ENCODE data around the gene DNAH7. TPM values are rescaled to one million over a fixed set of nuclear protein-coding genes. Genes with fewer than 3 reads are reported as not detected.

Gene DNAH7
- total RNA-seq, 1 donor from 2014 or later: not detected

DNA sequence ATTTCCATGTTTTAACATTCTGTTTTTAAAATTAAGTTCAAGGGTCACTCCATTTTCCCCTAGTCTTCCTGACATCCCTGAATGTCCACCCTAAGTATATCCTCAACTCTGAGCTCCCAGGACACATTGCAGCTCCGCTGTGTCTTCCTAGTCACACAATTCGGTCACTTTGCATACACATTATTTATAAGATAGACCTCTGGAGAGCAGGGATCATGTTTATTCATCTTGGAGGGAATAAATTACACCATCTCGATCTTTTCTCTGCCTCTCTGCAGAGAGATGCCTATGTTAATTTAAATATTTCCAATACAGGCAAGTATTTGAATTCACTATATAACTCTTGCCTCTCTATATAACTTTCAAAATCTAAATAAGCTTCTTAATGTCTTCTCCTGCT is 245.4 kb downstream of the DNAH7 start:
- Mint-ChIP-seq H3K27ac (no peak overlapping the region), H3K9me3 (no peaks in the 10 kb centered on the region), H3K27me3 (ENCODE audit: low read depth) (peaks cover 1% of the 10 kb centered on the region), H3K4me3 (ENCODE audit: low read depth) (no peak overlapping the region), H3K36me3 (ENCODE audit: low read depth) (no peaks in the 10 kb centered on the region), H3K4me1 (ENCODE audit: low read depth) (no peaks in the 10 kb centered on the region)
- intact Hi-C loops (cut with micrococcal nuclease): no loop called here
- no peak for DNase-seq (ENCODE audit: low spot score)

DNA sequence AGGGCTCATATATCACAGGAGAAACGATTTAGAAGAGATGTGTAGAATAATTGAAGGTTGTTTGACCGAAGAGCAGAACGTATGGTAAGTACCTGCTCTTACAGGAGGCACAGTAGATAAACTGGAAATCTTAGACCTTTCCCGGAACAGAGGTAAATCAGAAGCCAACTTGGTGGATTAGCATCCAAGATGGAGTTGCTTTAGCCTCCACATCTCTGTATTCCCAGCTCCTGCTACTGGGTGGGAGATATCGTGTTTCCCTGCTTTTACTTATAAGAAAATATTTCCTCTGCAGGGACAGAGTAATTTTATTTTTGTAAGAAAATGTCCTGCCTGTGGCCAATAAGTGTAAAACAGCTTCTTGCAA is 247.1 kb downstream of the DNAH7 start:
- no peak for DNase-seq (ENCODE audit: low spot score)
- no peaks in the 10 kb centered on the region for H3K9me3 Mint-ChIP-seq
- H3K27me3 Mint-ChIP-seq (ENCODE audit: low read depth): peaks cover 1% of the 10 kb centered on the region
- no peak overlapping the region for H3K27ac Mint-ChIP-seq
- H3K4me3 Mint-ChIP-seq (ENCODE audit: low read depth): no peak overlapping the region
- intact Hi-C loops (cut with micrococcal nuclease): no loop called here
- H3K36me3 Mint-ChIP-seq (ENCODE audit: low read depth): no peaks in the 10 kb centered on the region
- no peaks in the 10 kb centered on the region for H3K4me1 Mint-ChIP-seq (ENCODE audit: low read depth)

DNA sequence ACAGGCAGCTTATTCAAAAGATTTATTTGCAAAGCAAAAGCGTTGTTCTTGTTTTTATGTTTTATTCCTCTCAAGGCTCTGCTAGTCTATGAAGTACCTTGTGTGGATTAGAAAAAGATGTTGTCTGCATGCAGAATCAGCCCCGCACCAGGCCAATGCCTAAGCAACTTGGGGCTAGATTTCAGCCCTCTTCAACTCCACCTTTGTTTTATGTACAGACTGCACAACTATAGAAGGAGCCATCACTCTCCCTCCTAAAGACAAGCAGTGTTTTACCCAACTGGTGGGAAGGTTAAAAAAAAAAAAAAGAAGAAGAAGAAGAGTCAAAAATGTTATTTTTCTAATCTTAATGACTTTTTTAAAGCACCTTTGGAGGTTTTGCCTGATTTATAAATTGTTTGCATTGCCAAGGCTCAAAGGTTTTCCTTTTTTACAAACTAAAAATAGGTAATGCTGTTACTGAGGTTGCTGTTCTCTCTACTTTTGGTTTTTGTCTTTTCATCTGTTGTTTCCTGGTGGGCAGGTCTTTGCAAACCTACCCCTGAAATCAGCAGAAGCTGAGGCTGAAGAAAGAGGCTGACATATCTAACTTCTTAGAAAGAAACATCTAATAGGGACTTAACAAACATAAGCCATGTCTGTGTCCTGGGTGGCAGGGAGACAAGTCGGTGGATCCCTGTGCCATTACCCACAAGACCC is 247.6 kb downstream of the DNAH7 start:
- H3K27me3 Mint-ChIP-seq (ENCODE audit: low read depth): peaks cover 1% of the 10 kb centered on the region
- no peak overlapping the region for H3K27ac Mint-ChIP-seq
- H3K36me3 Mint-ChIP-seq (ENCODE audit: low read depth): no peaks in the 10 kb centered on the region
- H3K4me3 Mint-ChIP-seq (ENCODE audit: low read depth): no peak overlapping the region
- no peaks in the 10 kb centered on the region for H3K4me1 Mint-ChIP-seq (ENCODE audit: low read depth)
- intact Hi-C loops (cut with micrococcal nuclease): no loop called here
- no peak for DNase-seq (ENCODE audit: low spot score)
- H3K9me3 Mint-ChIP-seq: no peaks in the 10 kb centered on the region

DNA sequence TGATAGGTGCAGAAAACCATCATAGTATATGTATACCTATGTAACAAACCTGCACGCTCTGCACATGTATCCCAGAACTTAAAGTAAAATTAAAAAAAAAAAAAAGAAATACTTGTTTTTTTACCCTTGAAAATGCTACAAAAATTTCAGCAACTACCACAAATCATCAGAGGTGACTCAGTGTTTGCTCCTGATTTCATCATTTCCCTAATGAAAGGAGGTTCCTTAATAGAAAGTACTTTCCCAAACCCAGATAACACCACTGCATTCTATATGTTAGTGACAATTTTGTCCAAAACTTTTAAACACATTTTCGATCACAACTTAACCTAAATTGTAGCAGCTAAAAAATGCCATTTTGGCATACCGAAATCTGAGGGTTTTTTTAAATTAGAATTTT is 248.3 kb downstream of the DNAH7 start:
- Mint-ChIP-seq H3K9me3 (no peaks in the 10 kb centered on the region), H3K4me1 (ENCODE audit: low read depth) (no peaks in the 10 kb centered on the region), H3K27ac (no peak overlapping the region), H3K27me3 (ENCODE audit: low read depth) (peaks cover 1% of the 10 kb centered on the region), H3K4me3 (ENCODE audit: low read depth) (no peak overlapping the region), H3K36me3 (ENCODE audit: low read depth) (no peaks in the 10 kb centered on the region)
- no peak for DNase-seq (ENCODE audit: low spot score)
- intact Hi-C loops (cut with micrococcal nuclease): no loop called here

DNA sequence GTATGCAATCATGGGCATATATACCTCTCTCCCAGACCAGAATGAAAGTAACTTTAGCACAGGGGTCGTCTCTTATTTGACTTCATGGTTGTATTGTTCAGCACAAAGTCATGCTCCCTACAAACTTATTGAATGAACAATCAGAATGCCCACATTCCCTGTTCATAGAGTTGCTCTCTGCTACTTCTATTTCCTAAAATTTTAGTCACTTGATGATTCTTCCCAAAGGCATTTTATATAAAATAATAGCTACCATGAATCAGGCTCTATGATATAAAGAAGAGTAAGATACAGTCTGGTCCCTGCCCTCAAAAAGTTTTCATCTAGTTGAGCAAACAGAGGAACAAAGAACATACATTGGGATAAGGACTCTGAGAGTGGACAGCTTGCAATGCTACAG is 249.4 kb downstream of the DNAH7 start:
- H3K27me3 Mint-ChIP-seq (ENCODE audit: low read depth): peaks cover 1% of the 10 kb centered on the region
- no peak overlapping the region for H3K4me3 Mint-ChIP-seq (ENCODE audit: low read depth)
- no peak overlapping the region for H3K27ac Mint-ChIP-seq
- no peaks in the 10 kb centered on the region for H3K4me1 Mint-ChIP-seq (ENCODE audit: low read depth)
- no peak for DNase-seq (ENCODE audit: low spot score)
- no peaks in the 10 kb centered on the region for H3K36me3 Mint-ChIP-seq (ENCODE audit: low read depth)
- intact Hi-C loops (cut with micrococcal nuclease): no loop called here
- no peaks in the 10 kb centered on the region for H3K9me3 Mint-ChIP-seq

DNA sequence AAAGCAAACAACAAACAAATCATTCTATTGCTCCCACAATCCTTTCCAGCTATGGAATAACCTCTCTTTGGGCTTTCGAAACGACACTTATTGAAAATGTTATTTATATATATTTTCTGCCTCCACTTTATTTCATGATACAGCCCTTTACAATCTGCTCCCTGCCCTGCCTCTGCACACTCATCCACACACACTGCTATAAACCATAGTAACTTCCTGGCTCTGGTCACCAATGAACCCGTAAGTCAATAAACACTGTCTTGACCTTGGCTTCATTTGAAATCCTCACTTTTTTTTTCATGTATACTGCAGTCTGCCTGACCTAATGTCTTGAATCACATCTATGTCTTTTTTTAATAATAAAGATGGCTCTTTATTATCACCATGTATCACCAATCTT is 250.1 kb downstream of the DNAH7 start:
- peaks cover 1% of the 10 kb centered on the region for H3K27me3 Mint-ChIP-seq (ENCODE audit: low read depth)
- no peak for DNase-seq (ENCODE audit: low spot score)
- H3K4me1 Mint-ChIP-seq (ENCODE audit: low read depth): no peaks in the 10 kb centered on the region
- H3K4me3 Mint-ChIP-seq (ENCODE audit: low read depth): no peak overlapping the region
- no peak overlapping the region for H3K27ac Mint-ChIP-seq
- H3K9me3 Mint-ChIP-seq: no peaks in the 10 kb centered on the region
- H3K36me3 Mint-ChIP-seq (ENCODE audit: low read depth): no peaks in the 10 kb centered on the region
- intact Hi-C loops (cut with micrococcal nuclease): no loop called here

DNA sequence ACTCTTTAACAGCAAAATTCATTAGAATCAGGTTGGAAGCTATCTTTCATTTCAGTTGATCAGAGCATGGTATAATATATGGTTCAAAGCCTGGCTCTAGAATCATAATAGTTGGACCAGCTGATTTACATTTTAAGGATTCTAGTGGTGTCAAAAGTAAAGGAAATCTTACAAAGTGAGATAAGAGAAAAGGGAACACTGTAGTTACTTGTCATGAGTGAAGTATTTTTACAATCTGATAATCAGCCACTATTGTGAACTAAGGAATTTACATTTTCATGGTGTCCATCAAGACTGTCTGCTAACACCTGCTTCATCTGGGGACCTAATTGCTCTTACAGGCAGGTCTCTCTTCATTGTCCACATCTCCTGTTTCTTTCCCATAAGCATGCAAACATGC is 250.5 kb downstream of the DNAH7 start:
- Mint-ChIP-seq H3K4me3 (ENCODE audit: low read depth) (no peak overlapping the region), H3K27me3 (ENCODE audit: low read depth) (peaks cover 1% of the 10 kb centered on the region), H3K9me3 (no peaks in the 10 kb centered on the region), H3K4me1 (ENCODE audit: low read depth) (no peaks in the 10 kb centered on the region), H3K36me3 (ENCODE audit: low read depth) (no peaks in the 10 kb centered on the region), H3K27ac (no peak overlapping the region)
- DNase-seq (ENCODE audit: low spot score): no peak
- intact Hi-C loops (cut with micrococcal nuclease): no loop called here

DNA sequence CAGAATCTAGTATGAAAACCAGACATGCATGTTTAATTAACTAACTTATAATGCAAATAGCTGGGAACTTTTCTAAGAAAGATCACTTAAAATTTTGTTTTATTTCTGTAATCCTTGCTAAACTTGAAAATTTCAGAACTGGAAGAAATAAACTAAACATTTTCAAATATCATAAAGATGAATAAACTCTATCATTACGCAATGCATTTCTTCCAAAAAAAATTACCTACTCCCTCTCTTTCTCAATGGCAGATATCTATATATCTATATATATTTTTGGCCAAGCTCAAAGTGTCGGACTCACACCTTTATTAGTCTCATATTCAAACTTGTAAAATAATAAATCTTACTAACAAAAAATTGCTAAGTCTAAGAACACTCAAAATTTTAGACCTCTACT is 253.6 kb downstream of the DNAH7 start:
- H3K4me1 Mint-ChIP-seq (ENCODE audit: low read depth): no peaks in the 10 kb centered on the region
- DNase-seq (ENCODE audit: low spot score): no peak
- H3K27me3 Mint-ChIP-seq (ENCODE audit: low read depth): peaks cover 1% of the 10 kb centered on the region
- H3K9me3 Mint-ChIP-seq: no peaks in the 10 kb centered on the region
- no peaks in the 10 kb centered on the region for H3K36me3 Mint-ChIP-seq (ENCODE audit: low read depth)
- intact Hi-C loops (cut with micrococcal nuclease): no loop called here
- H3K27ac Mint-ChIP-seq: no peak overlapping the region
- H3K4me3 Mint-ChIP-seq (ENCODE audit: low read depth): no peak overlapping the region

DNA sequence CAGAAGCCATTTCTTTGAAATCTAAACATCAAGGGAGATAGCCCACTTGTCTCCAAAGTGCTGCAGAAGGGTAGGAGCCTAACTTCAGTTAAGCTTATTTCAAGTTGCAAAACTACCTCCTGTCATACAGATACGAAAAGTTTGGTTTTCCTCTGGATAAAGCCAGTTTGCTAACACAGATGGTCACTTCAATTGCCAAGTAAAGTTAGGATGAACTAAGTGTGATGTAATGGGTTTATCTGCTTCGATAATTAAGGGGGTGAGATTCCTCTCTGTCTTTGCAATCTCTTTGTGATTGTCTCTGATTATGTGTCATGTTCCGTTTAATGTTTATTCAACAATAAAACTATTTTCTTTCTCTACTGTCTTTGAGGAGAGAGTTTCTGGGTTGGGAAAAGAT is 255.2 kb downstream of the DNAH7 start:
- Mint-ChIP-seq H3K27ac (no peak overlapping the region), H3K4me1 (ENCODE audit: low read depth) (no peaks in the 10 kb centered on the region), H3K9me3 (no peaks in the 10 kb centered on the region), H3K27me3 (ENCODE audit: low read depth) (no peaks in the 10 kb centered on the region), H3K36me3 (ENCODE audit: low read depth) (no peaks in the 10 kb centered on the region), H3K4me3 (ENCODE audit: low read depth) (no peak overlapping the region)
- intact Hi-C loops (cut with micrococcal nuclease): no loop called here
- no peak for DNase-seq (ENCODE audit: low spot score)

DNA sequence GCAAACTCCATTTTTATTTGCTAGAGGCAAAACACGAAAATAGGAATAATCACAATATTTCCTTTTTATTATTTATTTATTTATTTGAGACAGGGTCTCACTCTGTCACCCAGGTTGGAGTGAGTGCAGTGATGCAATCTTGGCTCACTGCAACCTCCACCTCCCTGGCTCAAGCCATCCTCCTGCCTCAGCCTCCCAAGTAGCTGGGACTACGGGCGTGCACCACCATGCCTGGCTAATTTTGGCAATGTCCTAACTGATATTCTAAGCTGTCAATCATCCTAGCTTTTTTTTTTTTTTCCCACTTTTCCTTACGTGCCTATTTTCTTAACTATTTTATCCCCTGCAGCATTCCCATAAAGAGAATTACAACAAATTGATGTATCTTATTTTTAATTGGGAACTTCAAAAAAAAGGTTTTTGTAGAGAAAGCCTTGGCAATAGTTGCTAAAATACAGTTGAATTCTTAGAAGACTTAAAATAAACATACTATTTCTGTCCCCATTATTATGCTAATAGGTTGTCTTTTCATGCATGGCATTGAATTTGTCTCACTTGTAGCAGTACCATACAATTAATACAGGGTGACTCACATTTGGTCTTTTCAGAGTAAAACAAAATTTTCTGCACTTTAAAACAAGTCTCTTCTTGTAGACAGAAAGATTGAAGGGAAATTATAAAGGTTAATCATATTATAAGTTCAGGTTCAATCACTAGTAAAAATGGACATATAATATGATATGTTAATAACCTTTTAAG is 258.1 kb downstream of the DNAH7 start:
- no peak for DNase-seq (ENCODE audit: low spot score)
- Mint-ChIP-seq H3K4me1 (ENCODE audit: low read depth) (no peaks in the 10 kb centered on the region), H3K27me3 (ENCODE audit: low read depth) (peaks cover 1% of the 10 kb centered on the region), H3K27ac (no peak overlapping the region), H3K36me3 (ENCODE audit: low read depth) (no peaks in the 10 kb centered on the region), H3K9me3 (no peaks in the 10 kb centered on the region), H3K4me3 (ENCODE audit: low read depth) (no peak overlapping the region)
- intact Hi-C loops (cut with micrococcal nuclease): no loop called here

DNA sequence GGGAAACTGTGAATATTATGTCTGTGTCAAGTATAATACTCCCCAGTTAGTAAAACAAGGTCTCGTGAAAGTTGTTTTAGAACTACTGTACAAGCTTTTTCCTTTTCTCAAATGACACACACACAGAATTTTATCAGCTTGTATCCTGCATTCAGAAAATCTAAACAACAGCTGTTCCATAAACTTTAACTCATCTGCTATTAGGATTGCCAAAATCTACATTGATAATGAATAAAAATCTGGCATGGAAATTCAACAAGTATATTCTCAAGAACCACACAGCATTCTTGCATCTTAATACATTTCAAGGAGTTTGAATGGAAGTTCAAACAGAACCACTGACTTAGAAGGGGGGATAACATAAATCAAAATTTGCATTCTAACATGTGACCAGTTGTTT is 260.4 kb downstream of the DNAH7 start:
- peaks cover 3% of the 10 kb centered on the region for H3K27me3 Mint-ChIP-seq (ENCODE audit: low read depth)
- no peaks in the 10 kb centered on the region for H3K36me3 Mint-ChIP-seq (ENCODE audit: low read depth)
- no peaks in the 10 kb centered on the region for H3K4me1 Mint-ChIP-seq (ENCODE audit: low read depth)
- H3K9me3 Mint-ChIP-seq: no peaks in the 10 kb centered on the region
- intact Hi-C loops (cut with micrococcal nuclease): no loop called here
- H3K4me3 Mint-ChIP-seq (ENCODE audit: low read depth): no peak overlapping the region
- DNase-seq (ENCODE audit: low spot score): no peak
- H3K27ac Mint-ChIP-seq: no peak overlapping the region

DNA sequence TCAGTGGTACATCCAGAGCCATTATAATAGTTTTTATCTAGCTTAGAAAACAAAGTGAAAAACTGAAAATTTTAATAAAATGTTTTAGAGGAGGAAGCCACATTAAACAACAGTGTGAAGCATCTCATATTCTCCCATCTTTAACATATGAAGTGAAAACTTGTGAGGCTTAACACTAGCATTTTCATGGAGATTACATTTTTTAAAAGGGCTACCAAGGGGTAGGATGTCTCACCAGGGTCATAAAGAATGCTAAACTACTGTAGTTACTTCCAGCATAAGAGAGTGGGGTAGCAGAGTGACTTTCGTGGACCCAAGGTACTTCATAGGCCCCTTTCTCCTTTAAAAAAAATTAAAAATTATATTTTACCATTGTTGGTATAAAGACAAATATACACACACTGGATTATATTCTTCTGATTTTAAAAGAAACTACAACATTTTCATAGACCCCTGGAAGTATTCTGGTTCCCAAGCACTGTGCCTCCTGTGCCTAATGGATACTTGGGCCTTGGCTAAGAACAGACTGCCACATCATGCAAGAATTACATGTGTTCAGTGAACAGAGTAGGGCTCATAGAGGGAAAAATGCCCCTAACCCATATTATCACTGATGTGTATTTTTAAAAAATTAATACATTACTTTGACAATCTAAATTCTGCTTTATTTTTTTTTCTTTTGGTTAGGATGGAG is 263.2 kb downstream of the DNAH7 start:
- Mint-ChIP-seq H3K9me3 (no peaks in the 10 kb centered on the region), H3K4me1 (ENCODE audit: low read depth) (no peaks in the 10 kb centered on the region), H3K27ac (no peak overlapping the region), H3K4me3 (ENCODE audit: low read depth) (no peak overlapping the region), H3K27me3 (ENCODE audit: low read depth) (peaks cover 3% of the 10 kb centered on the region), H3K36me3 (ENCODE audit: low read depth) (no peaks in the 10 kb centered on the region)
- no peak for DNase-seq (ENCODE audit: low spot score)
- intact Hi-C loops (cut with micrococcal nuclease): no loop called here

DNA sequence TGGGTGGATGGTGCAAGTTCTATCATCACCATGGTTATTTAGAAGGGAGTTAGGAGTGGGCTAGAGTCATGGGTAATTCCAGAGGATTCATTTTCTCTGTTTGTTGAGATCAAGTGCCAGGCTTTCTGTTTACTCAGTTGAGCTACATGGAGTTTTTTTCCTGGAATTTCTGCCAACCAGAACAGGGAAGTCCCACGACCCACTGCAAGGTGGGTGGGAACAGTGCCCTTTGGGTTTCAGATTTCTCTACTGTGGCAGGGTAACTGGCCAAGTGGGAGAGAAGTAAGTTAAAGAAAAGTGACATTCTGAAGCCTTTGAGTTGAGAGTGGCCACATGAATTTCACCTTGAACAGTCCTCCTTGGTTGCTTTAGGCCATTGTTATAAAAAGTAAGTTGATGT is 272.8 kb downstream of the DNAH7 start:
- no peak for DNase-seq (ENCODE audit: low spot score)
- Mint-ChIP-seq H3K4me1 (ENCODE audit: low read depth) (no peaks in the 10 kb centered on the region), H3K4me3 (ENCODE audit: low read depth) (no peak overlapping the region), H3K27me3 (ENCODE audit: low read depth) (no peaks in the 10 kb centered on the region), H3K36me3 (ENCODE audit: low read depth) (no peaks in the 10 kb centered on the region), H3K27ac (no peak overlapping the region), H3K9me3 (no peaks in the 10 kb centered on the region)
- intact Hi-C loops (cut with micrococcal nuclease): no loop called here
